ENCODE measurements around the gene COLEC12.

DNA sequence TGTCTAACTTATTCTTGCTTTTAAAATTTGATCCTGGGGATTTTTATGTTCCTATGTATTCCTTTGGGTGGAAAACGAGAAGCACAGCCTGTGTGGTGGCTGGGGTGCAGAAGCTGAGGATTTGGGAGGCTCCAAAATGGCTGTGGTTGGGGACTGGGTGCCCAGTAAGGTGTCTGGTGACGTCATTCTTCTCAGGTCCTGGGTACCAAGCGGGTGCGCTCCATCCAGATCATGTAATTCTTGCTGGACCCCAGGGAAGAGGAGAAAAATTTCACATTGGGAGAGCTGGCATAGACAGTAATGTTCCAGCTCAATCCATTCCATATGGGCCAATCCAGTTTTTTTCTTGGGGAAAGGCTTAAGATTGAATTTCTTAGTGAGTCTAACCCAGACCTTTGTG is 171.6 kb downstream of the COLEC12 start:
- TF ChIP-seq POLR2A (IDR thresholded peaks at IDR 0.05; ENCODE audit: low read length) (no peak), GATA1 (IDR thresholded peaks at IDR 0.05; ENCODE audit: low read depth, low read length) (no peak)
